HG03342 (cell line): ENCODE measurements around the gene LPAR1.

Experiments used
- ATAC-seq: cut with Tn5 transposase; IDR thresholded peaks from one replicate; pipeline ENCODE4 v1.9.1; 2021; ENCODE audit warnings: mild to moderate bottlenecking, moderate library complexity; ENCODE audit not compliant: unreplicated experiment

The LPAR1 gene

DNA sequence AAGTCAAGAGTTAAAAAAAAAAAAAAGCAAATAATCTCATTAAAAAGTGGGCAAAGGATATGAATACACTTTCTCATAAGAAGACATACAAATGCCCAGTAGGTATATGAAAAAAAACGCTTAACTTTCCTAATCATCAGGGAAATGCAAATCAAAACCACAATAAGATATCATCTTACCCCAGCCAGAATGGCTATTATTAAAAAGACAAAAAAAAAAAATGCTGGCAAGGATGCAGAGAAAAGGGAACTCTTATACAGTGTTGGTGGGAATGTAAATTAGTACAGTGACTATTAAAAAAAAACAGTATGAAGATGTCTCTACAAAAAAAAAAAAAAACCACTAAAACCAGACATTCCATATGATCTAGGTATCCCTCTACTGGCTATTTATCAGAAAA is 79.4 kb downstream of the LPAR1 start:
- no peak for ATAC-seq

DNA sequence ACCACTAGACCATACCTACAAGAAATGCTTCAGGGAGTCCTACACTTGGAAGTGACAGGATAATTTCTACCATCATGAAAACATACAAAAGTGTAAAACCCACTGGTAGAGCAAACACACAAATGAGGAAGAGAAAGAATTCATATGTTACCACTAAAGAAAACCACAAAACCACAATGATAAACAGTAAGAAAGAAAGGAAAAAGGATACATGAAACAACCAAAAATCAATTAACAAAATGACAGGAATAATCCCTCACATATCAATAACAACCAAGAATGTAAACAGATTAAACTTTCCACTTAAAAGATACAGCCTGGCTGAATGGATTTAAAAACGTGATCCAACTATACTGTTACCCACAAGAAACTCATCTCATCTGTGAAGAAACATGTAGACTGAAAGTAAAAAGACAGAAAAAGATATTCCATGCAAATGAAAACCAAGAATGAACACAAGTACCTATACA is 83.4 kb downstream of the LPAR1 start:
- ATAC-seq: peak; percentile 47

DNA sequence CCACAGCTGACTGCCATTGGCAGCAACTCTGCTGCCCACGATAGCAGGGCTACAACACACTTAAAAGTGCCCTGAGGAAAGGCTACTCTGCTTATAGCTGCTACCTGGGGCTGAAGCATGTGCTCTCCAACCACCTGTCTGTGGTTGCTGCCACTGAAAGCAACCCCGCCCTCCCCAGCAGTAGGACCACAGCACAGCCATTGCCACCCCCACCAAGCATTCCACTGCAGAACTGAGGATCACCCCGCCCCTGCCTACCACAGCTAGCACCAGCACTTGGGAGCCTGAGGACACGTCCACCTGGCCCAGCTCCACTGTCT is 85.8 kb downstream of the LPAR1 start:
- no peak for ATAC-seq

- ATAC-seq: no peak
Observed at GRCh38 chr9:110951805-110952539, 86.3 kb downstream of the LPAR1 start.

DNA sequence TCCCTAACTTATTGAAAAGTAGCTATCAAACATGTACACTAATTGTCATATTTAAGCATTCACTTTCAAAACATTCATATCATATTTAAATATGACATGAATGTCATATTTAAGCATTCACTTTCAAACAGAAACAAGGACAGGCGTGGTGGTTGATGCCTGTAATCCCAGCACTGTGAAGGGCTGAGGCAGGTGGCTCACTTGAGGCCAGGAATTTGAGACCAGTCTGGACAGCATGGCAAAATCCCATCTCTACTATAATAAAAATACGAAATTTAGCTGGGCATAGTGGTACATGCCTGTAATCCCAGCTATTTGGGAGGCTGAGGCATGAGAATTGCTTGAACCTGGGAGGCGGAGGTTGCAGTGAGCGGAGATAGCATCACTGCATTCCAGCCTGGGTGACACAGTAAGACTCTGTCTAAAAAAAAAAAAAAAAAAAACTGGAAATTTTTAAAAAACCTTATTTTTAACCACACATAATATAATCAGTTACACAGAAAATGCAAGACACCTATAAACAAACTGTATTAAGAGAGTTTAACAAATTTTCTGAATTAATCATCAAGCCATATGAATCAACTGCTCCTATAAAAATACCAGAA is 88.1 kb downstream of the LPAR1 start:
- no peak for ATAC-seq

- no peak for ATAC-seq
Observed at GRCh38 chr9:110949081-110949480, 89.2 kb downstream of the LPAR1 start.

DNA sequence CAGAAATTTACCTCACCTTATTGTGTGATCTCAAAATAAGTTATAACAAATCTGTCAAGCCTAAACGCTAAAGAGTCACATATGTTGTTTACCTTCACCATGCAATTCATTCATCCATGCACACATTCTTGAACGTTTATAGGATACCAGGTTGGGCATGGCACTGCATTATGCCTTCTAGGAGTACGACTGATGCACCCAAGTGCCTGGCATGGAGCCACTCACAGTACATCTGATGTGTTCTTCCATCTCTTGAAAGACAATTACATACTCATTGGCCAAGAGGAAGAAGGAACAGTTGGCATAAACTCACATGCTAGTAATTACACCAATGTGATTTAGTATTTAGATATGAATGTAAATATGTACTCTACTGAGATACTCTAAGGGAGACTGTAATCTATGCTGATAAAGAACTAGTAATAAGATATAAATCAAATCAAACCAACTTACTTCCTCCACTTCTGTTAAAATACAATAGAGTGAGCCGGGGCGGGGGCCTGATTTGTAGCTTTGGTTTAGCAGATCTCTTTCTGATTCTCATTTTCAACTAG is 90.7 kb downstream of the LPAR1 start:
- ATAC-seq: no peak

DNA sequence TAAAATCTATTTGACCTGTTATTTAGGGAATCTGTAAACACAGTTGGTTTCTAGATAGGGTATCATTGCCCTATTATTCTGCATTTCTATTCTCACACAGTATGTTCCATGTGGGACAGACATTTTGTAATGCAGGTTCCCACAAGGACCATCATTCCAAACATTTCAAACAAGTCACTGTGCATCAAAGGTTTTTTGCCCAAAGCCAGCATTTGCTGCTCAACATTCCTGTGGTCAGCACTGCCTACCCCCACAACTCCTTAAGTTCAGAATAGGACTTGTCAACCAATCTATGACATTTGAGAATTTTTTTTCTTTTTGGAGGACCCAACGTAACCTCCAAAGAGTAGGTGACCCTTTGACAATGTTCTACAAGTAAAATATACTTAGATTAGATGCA is 95.7 kb downstream of the LPAR1 start:
- no peak for ATAC-seq

DNA sequence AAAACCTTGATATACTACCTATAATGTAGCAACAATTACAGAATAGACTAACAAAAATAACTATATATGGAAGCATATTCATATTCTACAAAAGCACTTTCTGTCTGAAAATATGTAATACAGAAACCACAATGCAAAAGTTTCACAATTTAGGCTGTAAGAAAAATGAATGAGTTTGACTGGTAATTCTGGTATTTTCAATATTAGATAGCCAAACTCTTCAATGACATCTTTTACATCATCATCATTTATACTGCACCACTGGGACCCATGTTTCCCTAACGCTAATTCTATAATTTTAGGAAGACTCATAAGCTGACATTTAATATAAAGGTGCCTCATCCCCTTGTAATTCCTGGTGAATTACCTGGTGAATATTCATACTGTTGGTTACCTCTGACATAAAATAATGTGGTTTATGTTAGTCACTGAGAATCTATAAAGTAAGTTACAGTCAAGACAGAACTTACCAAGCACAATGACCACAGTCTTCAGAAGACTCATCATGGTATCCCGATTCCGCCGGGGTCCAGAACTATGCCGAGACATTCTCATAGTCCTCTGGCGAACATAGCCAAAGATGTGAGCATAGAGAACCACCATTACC is 97.2 kb downstream of the LPAR1 start:
- ATAC-seq: no peak

DNA sequence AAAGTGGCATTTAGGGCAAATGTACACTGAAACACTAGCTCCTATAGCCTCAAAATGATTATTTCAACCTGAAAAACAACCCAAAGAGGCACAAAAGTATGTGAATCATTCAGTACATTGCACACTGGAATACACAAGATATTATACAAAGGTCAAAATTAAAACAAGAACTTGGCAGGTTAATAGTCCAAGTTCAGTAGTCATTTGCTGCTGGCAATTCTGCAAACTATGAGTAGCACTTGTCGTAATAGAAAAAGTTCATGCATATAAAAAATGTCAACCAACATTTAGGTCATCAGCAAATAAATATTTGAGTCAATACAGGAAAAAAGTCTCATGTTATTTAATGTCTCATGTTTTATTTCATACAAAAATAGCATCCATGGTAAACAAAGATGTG is 98.7 kb downstream of the LPAR1 start:
- no peak for ATAC-seq

DNA sequence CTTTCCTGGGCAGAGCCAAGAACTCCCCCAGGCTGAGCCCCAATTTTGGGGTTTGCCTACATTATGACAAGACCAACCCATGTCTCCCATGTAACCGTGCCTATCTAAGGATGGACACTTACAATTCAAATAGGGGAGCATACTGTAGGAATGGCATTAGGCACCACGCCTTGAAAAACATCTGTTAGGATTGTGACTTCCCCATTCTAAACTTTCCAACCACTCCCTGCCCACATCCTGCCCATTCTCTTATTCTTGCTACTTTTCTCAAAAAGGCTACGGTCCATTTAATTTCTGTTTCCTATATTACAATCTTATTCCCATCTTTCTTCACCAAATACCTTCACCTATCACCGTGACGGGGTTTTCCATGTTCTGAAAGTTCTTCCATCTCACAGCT is 99.2 kb downstream of the LPAR1 start:
- ATAC-seq: no peak

DNA sequence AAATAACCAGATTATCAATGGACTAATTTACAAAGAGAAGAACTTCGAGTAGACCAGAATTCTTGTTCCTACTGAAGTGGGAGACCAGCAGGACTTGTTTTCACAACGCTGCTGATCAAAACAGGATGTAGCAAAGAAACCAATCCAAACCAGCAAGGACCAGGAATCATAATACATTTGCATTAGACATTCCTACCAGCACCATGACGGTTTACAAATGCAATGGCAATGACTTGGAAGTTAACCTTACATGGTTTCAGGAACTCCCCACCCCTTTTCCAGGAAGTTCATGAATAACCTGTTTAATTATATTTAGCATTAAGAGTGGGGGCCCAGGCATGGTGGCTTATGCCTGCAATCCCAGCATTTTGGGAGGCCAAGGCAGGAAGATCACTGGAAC is 100.0 kb downstream of the LPAR1 start:
- no peak for ATAC-seq

DNA sequence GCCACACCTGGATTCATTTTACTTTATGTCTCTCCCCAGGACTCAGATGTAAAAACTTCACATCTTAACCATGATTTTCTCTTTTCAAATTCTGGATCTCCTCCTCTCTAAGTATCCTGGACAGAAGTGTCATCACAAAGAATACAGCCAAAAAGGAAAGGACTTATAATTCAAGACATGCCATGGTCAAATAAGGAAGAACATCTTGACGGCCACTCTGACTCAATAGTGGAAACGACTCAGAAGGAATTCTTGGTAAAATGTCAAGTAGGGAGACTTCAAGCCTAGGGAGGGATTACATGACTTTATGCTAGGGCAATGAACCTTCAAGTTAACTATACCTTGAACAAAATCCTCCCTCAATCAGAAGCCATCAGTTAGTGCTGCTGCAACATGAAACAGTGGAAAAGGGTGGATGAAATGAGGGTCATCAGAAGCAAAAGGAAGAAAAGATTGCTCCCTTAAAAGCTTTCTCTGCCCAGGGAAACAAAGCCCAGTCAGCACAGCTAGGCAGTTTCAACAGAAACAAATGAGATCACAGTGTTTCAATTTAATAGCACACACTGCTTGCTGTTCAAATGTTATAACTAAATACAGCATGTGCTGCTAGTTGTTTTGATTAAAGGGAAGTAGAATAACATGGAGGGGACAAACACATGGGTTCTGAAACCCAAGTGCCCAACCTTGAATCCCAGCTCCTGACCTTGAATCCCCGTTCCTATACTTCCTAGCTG is 101.4 kb downstream of the LPAR1 start:
- ATAC-seq: no peak

- ATAC-seq: no peak
Observed at GRCh38 chr9:110936237-110936636, 102.0 kb downstream of the LPAR1 start.

DNA sequence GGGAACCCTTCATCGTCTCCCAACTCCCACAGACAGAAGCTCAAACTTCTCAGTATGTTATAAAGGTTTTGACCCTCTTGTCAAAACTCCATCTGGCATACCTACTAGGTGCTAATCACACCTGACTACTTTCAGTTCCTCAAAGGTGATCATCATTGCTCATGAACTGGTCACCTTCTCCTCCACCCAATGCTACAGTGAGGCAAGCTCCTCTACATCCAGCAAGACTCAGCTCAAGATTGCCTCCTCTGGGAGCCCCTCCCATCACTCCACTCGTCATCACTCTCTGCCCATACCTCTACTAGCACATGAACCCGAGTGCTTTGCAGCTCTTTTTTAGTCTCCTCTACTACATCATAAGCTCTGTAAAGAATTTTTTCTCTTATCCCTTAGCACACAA is 102.4 kb downstream of the LPAR1 start:
- no peak for ATAC-seq

DNA sequence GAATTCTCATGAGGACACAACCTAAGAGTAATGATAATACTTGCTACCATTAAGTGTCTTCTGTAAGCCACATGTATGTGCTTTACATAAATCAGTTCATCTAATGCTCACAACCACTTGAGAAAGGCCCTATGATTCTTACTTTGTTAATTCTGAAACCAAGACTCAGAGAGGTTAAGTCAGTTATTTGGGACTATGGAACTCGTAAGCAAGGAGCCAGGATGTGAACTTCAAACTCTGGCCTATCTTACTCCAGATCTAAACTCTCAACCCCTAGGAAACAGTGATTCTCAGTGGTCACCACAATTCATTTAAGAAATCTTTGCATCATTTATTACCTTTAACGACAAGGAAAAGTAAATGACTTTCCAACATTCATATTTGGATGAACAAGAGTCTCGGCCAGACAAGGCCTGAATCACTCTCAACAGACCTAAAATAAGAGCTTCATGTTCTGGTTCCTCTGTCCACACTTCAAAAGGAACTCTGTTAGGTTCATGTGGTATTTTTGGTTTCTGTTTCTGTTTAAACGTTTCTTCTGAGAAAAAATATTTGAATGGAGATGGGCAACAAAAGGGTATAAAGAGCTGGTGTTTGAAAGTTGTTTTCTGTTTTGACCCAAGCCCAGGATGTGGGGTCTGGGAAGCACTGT is 104.8 kb downstream of the LPAR1 start:
- ATAC-seq: peak; percentile 58

GRCh38 chr9:110932863-110933262 is 105.4 kb downstream of the LPAR1 start:
- no peak for ATAC-seq

GRCh38 chr9:110928599-110928998 is 109.7 kb downstream of the LPAR1 start:
- ATAC-seq: no peak

DNA sequence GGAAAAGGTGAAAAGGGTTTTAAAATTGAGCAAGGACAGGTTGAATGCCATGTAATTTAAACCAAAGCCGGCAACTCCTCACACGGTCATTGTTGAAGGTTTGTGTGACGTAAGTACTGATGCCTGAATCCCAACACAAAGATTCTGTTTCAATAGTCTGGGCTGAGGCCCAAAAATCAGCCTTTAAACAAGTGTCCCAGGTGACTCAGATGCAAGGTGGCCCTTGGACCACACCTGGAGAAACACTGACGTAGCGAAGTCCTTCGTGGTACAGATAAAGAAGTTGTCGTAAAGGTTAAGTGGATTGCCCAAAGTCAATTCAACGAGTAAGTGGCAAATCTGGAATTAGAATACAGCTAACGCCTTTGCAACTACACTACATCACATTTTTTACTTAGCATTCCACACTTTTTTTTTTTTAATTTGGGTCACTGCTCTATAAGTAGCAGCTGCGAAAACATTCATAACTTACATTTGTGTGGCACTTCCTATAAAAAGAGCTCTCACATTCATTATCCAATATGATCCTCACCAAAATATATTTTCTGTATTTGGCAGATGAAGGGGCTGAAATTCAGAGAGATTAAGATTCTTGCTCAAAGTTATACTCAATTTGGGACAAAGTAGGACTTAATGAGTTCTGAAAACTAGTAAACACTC is 111.3 kb downstream of the LPAR1 start:
- no peak for ATAC-seq

DNA sequence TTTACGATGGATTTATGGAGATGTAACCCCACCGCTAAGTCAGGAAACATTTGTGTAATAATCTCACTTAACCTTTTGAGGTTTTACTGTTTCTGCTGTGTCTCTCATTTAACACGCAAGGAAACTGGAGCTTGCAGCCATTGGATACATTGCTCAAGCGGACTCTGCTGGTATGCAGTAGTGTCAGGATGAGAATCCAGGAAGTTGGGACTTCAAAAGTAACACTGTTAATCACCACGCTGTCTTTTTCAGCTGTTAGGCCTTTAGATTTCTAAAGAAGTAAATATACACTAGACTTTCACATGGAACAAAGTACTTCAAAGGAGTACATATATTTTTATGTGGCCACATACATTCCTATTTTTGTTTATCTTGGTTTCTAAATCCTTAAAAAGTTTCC is 114.7 kb downstream of the LPAR1 start:
- ATAC-seq: no peak
